Endodermal cell (in vitro differentiated cells): Measurements from ENCODE around the gene UXT. TPM values are rescaled to one million over a fixed set of nuclear protein-coding genes. Genes with fewer than 3 reads are reported as not detected.
A peak's percentile ranks its signal among the peaks of the same experiment; 100 is the strongest.

Source experiments
- DNase-seq: peaks from one replicate; pipeline ENCODE4 v3.0.0-alpha.2; 2017
- H3K27ac ChIP-seq: 2 replicates; pipeline ENCODE4 v1.5.1; 2013; ENCODE audit warnings: mild to moderate bottlenecking, low read depth, low read length, moderate library complexity
- H3K27me3 ChIP-seq: 2 replicates; pipeline ENCODE4 v1.6.1; 2013; ENCODE audit warnings: mild to moderate bottlenecking, low read length, moderate library complexity; ENCODE audit not compliant: insufficient read depth, control insufficient read depth, poor library complexity, severe bottlenecking
- H3K36me3 ChIP-seq: 2 replicates; pipeline ENCODE4 v1.7.0; 2013; ENCODE audit warnings: mild to moderate bottlenecking, low read length, moderate library complexity; ENCODE audit not compliant: control insufficient read depth, insufficient read depth
- H3K4me1 ChIP-seq: one replicate; pipeline ENCODE4 v1.7.0; 2013; ENCODE audit warnings: low read length; ENCODE audit not compliant: control insufficient read depth, insufficient read depth
- H3K4me3 ChIP-seq: 2 replicates; pipeline ENCODE4 v1.5.1; 2013; ENCODE audit warnings: mild to moderate bottlenecking, low read length, moderate library complexity
- H3K9ac ChIP-seq: 2 replicates; pipeline ENCODE4 v1.6.1; 2013; ENCODE audit warnings: mild to moderate bottlenecking, low read length, moderate library complexity; ENCODE audit not compliant: poor library complexity, severe bottlenecking; ENCODE audit errors: extremely low read depth
- H3K9me3 ChIP-seq: 2 replicates; pipeline ENCODE4 v1.6.1; 2013; ENCODE audit warnings: mild to moderate bottlenecking, low read length, moderate library complexity; ENCODE audit not compliant: control insufficient read depth
- H3K27ac Mint-ChIP-seq: 2 replicates; pipeline ENCODE4 v1.8.0; 2020; ENCODE audit warnings: mixed read lengths
- H3K27me3 Mint-ChIP-seq: 2 replicates; pipeline ENCODE4 v1.8.0; 2021; ENCODE audit warnings: mild to moderate bottlenecking, mixed read lengths; ENCODE audit not compliant: insufficient read depth
- H3K36me3 Mint-ChIP-seq: 2 replicates; pipeline ENCODE4 v1.8.0; 2020; ENCODE audit warnings: low read depth, mixed read lengths
- H3K4me1 Mint-ChIP-seq: 2 replicates; pipeline ENCODE4 v1.8.0; 2020; ENCODE audit warnings: mixed read lengths
- H3K4me3 Mint-ChIP-seq: 2 replicates; pipeline ENCODE4 v1.8.0; 2020; ENCODE audit warnings: mild to moderate bottlenecking, moderate library complexity, mixed read lengths
- H3K9me3 Mint-ChIP-seq: 2 replicates; pipeline ENCODE4 v1.8.0; 2020; ENCODE audit warnings: mild to moderate bottlenecking, mixed read lengths
- CTCF ChIP-seq: fragments of 200-600 bp; sonication (generic); conservative IDR thresholded peaks from 2 replicates; pipeline ENCODE4 v1.5.0; 2021; ENCODE audit warnings: antibody characterized with exemption, mild to moderate bottlenecking
- WGBS, 2 experiments: methylation state at CpG; one replicate each; pipeline versions ENCODE4 v1.1.5 to v1.1.7; 2013; ENCODE audit warnings: missing lambda C conversion rate in 2 of 2, mixed read lengths in 1 of 2; ENCODE audit not compliant: insufficient coverage in 1 of 2, insufficient read length in 1 of 2; 5-methylcytosine and 5-hydroxymethylcytosine counted together
- long read RNA-seq, 4 experiments: library from polyadenylated mRNA in 2 of 4; library from RNA in 1 of 4; library from capped mRNA in 1 of 4; stranded (forward) in 3 of 4; unstranded in 1 of 4; transcript quantifications; one replicate each; pipeline ENCODE4 v2.0.0, GENCODE V29; 2020 to 2021; ENCODE audit warnings: inconsistent platforms in 1 of 4
- polyA plus RNA-seq, 2 experiments: library from polyadenylated mRNA; stranded (reverse); fragments of 50-300 nt; gene quantifications; one replicate each; pipeline ENCODE4 v1.2.3, GENCODE V29; 2013
- total RNA-seq, 2 donors: library from RNA; stranded (reverse); fragmentation: NEBNext Ultra II Directional in 1 of 2; extraction: Animal tissue kit (Norgen Biotek cat#: 25700) in 1 of 2; gene quantifications; 2 replicates in 1 of 2; 3 replicates in 1 of 2; pipeline ENCODE4 v1.2.1, GENCODE V29; 2021

Gene UXT
- 10 to 100 TPM; 83.7 to 99.9 TPM for total RNA-seq
- polyA plus RNA-seq (2013, experiment 1 of 2) = 121 TPM
- 110 TPM for polyA plus RNA-seq (2013, experiment 2 of 2)
- long read RNA-seq, experiment 1, transcript UXT-201 (7 exons, 574 nt) = minor isoform, 12 of 43 reads
- long read RNA-seq, experiment 1, transcript UXT-202 (6 exons, 701 nt) = major isoform, 19 of 43 reads
- long read RNA-seq, experiment 1, partial matches to known transcripts = 4 of 43 reads
- long read RNA-seq, experiment 1, other reads (novel, unspliced or antisense) = 8 of 43 reads
- long read RNA-seq, experiment 2, transcript UXT-201 (7 exons, 574 nt) = major isoform, 16 of 20 reads
- long read RNA-seq, experiment 2, partial matches to known transcripts = 0 of 20 reads
- long read RNA-seq, experiment 2, other reads (novel, unspliced or antisense) = 2 of 20 reads
- long read RNA-seq, experiment 3, transcript UXT-201 (7 exons, 574 nt) = major isoform, 21 of 25 reads
- long read RNA-seq, experiment 3, partial matches to known transcripts = 1 of 25 reads
- long read RNA-seq, experiment 3, other reads (novel, unspliced or antisense) = 1 of 25 reads
- long read RNA-seq, experiment 4, partial matches to known transcripts = 0 of 2 reads
- long read RNA-seq, experiment 4, other reads (novel, unspliced or antisense) = 2 of 2 reads

- DNase-seq = peak; percentile 96
- Histone ChIP-seq H3K9me3 (no peaks in the 10 kb centered on the region), H3K4me1 (no peaks in the 10 kb centered on the region), H3K27me3 (no peaks in the 10 kb centered on the region), H3K4me3 (peak within 1 kb of the TSS; percentile 89), H3K9ac (peak within 1 kb of the TSS; percentile 89), H3K27ac (peak within 1 kb of the TSS; percentile 97), H3K36me3 (peaks cover 26% of the 10 kb centered on the region)
- WGBS, 2 experiments = 0% methylated on average over 48 of the region's 54 CpGs; no CpG with 5 or more reads in 1 of the 2 experiments
- Mint-ChIP-seq H3K4me3 (peak within 1 kb of the TSS; percentile 83), H3K4me1 (no peaks in the 10 kb centered on the region), H3K27ac (peak within 1 kb of the TSS; percentile 99), H3K27me3 (peaks cover 3% of the 10 kb centered on the region), H3K36me3 (peaks cover 19% of the 10 kb centered on the region), H3K9me3 (peaks cover 66% of the 10 kb centered on the region)
- no peak for TF ChIP-seq CTCF
Observed at GRCh38 chrX:47658684-47659420, at the start of gene UXT. TSS of gene UXT (minus strand) at chrX:47659180. CDS start at chrX:47658927, 253 bp downstream.

- Histone ChIP-seq H3K9ac (no peak overlapping the region), H3K4me3 (no peak overlapping the region), H3K4me1 (no peaks in the 10 kb centered on the region), H3K9me3 (no peaks in the 10 kb centered on the region), H3K36me3 (no peaks in the 10 kb centered on the region), H3K27ac (no peak overlapping the region), H3K27me3 (no peaks in the 10 kb centered on the region)
- Mint-ChIP-seq H3K27ac (no peak overlapping the region), H3K27me3 (no peaks in the 10 kb centered on the region), H3K9me3 (peaks cover 57% of the 10 kb centered on the region), H3K4me1 (peaks cover 18% of the 10 kb centered on the region), H3K4me3 (no peak overlapping the region), H3K36me3 (no peaks in the 10 kb centered on the region)
- no peak for TF ChIP-seq CTCF
- 90 to 100% methylated on average over 2 to 7 of the region's 7 CpGs for WGBS, 2 experiments
- no peak for DNase-seq
Observed at GRCh38 chrX:47707031-47707780, 48.2 kb upstream of the UXT start.

GRCh38 chrX:47706575-47706974 lies 47.6 kb upstream of the UXT start:
- no peak for TF ChIP-seq CTCF
- H3K36me3 ChIP-seq = no peaks in the 10 kb centered on the region
- no peak overlapping the region for H3K4me3 ChIP-seq
- no peak overlapping the region for H3K27ac Mint-ChIP-seq
- no peaks in the 10 kb centered on the region for H3K27me3 Mint-ChIP-seq
- no peak overlapping the region for H3K4me3 Mint-ChIP-seq
- H3K27me3 ChIP-seq = no peaks in the 10 kb centered on the region
- no peaks in the 10 kb centered on the region for H3K4me1 ChIP-seq
- no peaks in the 10 kb centered on the region for H3K36me3 Mint-ChIP-seq
- H3K9me3 ChIP-seq = no peaks in the 10 kb centered on the region
- no peak overlapping the region for H3K9ac ChIP-seq
- no peak for DNase-seq
- peaks cover 63% of the 10 kb centered on the region for H3K9me3 Mint-ChIP-seq
- H3K27ac ChIP-seq = no peak overlapping the region
- WGBS, 2 experiments = 80 to 90% methylated on average over 1 to 3 of the region's 3 CpGs
- peaks cover 17% of the 10 kb centered on the region for H3K4me1 Mint-ChIP-seq
